ENCODE results near the gene CAV1. TPM values are rescaled to one million over a fixed set of nuclear protein-coding genes. Genes with fewer than 3 reads are reported as not detected.

Gene CAV1
- total and polyA plus RNA-seq, 2 of the 13 experiments (the other 11 are each of a cell fraction or from before 2014, with no cell fraction given), result 0.40 TPM; not detected in 1

DNA sequence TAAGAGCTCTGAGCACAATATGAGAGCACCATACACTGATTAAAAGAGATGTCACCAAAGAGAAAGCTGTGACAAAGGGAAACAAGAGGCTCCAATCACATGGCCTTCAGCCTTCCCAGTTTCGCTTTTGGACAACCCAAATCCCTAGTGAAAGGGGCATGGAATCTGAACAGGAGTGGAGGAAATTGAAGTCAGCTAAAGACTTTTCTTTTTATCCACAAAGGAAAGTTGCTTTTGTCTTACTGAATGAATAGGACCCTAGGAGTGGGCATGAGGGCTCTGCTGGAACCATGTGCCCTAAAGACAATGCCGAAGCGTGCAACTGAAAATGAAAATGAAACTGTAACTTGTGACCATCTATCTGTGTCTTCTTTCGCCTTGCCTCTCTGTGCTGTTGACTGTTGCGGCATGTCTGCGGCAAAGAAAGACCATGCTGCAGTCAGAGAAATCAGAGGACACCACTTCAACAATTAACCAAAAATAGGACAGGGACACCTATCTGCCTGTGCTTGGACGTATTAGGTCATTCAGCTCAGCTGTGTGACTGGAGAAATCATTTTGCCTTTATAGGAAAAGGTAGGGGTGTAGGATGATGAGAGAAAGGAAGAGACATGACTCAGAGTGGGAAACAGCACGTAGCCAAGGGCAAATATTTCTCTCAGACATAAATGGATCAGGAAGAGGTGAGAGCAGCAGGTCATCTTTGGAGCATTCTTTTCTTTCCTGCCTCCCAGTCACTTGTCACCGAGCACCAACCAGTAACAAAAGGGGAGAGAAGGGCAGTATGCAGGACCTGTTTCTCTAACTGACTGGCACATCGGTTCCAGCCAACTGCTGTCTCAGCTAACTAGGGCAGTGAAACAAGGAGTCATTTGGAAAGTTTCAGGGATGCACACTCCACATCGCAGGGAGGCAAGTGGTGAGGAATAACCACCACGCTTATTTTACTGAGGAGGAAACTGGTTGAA lies 13.0 kb upstream of the CAV1 start (continued):
- TF ChIP-seq ZNF451 (CRISPR knock-in tag; IDR thresholded peaks at IDR 0.05) (no peak), ELF3 (CRISPR knock-in tag; IDR thresholded peaks at IDR 0.05) (0 out of 2 replicates have a peak, but pooled peaks have one; percentile 12), REXO4 (CRISPR knock-in tag; IDR thresholded peaks at IDR 0.05; ENCODE audit: borderline replicate concordance) (no peak), ZSCAN25 (CRISPR knock-in tag; IDR thresholded peaks at IDR 0.05) (0 out of 2 replicates have a peak, but pooled peaks have one; percentile 17), HNRNPH1 (optimal IDR thresholded peaks at IDR 0.05; ENCODE audit: low read depth, low read length) (no peak), ASH2L (IDR thresholded peaks at IDR 0.05; ENCODE audit: insufficient read length, low read depth, low read length) (peak; percentile 15)
- TF ChIP-seq, protein P1, sequence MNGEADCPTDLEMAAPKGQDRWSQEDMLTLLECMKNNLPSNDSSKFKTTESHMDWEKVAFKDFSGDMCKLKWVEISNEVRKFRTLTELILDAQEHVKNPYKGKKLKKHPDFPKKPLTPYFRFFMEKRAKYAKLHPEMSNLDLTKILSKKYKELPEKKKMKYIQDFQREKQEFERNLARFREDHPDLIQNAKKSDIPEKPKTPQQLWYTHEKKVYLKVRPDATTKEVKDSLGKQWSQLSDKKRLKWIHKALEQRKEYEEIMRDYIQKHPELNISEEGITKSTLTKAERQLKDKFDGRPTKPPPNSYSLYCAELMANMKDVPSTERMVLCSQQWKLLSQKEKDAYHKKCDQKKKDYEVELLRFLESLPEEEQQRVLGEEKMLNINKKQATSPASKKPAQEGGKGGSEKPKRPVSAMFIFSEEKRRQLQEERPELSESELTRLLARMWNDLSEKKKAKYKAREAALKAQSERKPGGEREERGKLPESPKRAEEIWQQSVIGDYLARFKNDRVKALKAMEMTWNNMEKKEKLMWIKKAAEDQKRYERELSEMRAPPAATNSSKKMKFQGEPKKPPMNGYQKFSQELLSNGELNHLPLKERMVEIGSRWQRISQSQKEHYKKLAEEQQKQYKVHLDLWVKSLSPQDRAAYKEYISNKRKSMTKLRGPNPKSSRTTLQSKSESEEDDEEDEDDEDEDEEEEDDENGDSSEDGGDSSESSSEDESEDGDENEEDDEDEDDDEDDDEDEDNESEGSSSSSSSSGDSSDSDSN (CRISPR knock-in tag; IDR thresholded peaks at IDR 0.05), result no peak
- TF ChIP-seq, protein P2, sequence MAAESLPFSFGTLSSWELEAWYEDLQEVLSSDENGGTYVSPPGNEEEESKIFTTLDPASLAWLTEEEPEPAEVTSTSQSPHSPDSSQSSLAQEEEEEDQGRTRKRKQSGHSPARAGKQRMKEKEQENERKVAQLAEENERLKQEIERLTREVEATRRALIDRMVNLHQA (CRISPR knock-in tag; IDR thresholded peaks at IDR 0.05), result no peak

Measured in HepG2 (cell line).